CD14-positive monocyte (primary cell): ENCODE results near the gene RNF152. TPM values are rescaled to one million over a fixed set of nuclear protein-coding genes. Genes with fewer than 3 reads are reported as not detected.

Source experiments
- DNase-seq, 3 donors: peaks; one replicate each; pipeline ENCODE4 v3.0.0-alpha.2; 2011 to 2022
- H2AFZ ChIP-seq: 2 replicates; pipeline ENCODE4 v1.6.0; 2012; ENCODE audit warnings: mild to moderate bottlenecking, low read depth, low read length, inconsistent platforms; ENCODE audit not compliant: insufficient read depth, poor library complexity, severe bottlenecking
- H3K27ac ChIP-seq, 2 donors: 1 replicate in 1 of 2; 2 replicates in 1 of 2; pipeline ENCODE4 v1.5.1; 2012 to 2013; ENCODE audit warnings: low read length in 2 of 2, control low read depth in 1 of 2, inconsistent platforms in 1 of 2, low read depth in 1 of 2, mild to moderate bottlenecking in 1 of 2
- H3K27me3 ChIP-seq, 2 donors: one replicate each; pipeline versions ENCODE4 v1.6.0 to v1.6.1; 2011 to 2013; ENCODE audit warnings: low read length in 2 of 2; ENCODE audit not compliant: control insufficient read depth in 2 of 2, insufficient read depth in 2 of 2
- H3K36me3 ChIP-seq, 2 donors: replicated peaks in 1 of 2; 1 replicate in 1 of 2; 2 replicates in 1 of 2; pipeline versions ENCODE4 v1.5.1 to v1.6.1; 2012 to 2013; ENCODE audit warnings: low read length in 2 of 2, control low read depth in 1 of 2, inconsistent platforms in 1 of 2, mild to moderate bottlenecking in 1 of 2; ENCODE audit not compliant: insufficient read depth in 2 of 2, control insufficient read depth in 1 of 2
- H3K4me1 ChIP-seq, 2 donors: 1 replicate in 1 of 2; 2 replicates in 1 of 2; pipeline versions ENCODE4 v1.5.1 to v1.6.1; 2012 to 2013; ENCODE audit warnings: low read length in 2 of 2, control low read depth in 1 of 2, inconsistent platforms in 1 of 2, mild to moderate bottlenecking in 1 of 2, moderate library complexity in 1 of 2; ENCODE audit not compliant: insufficient read depth in 2 of 2, control insufficient read depth in 1 of 2
- H3K4me2 ChIP-seq: replicated peaks from 2 replicates; pipeline ENCODE3; 2012; ENCODE audit warnings: low read length, moderate library complexity, mild to moderate bottlenecking; ENCODE audit not compliant: poor library complexity, severe bottlenecking; ENCODE audit errors: extremely low read depth
- H3K4me3 ChIP-seq, 3 experiments: fragments of 200-600 bp in 1 of 3; sonication (generic) in 1 of 3; replicated peaks in 1 of 3; 1 replicate in 2 of 3; 2 replicates in 1 of 3; pipeline ENCODE4 v1.5.1; 2011 to 2013; ENCODE audit warnings: low read length in 3 of 3, mild to moderate bottlenecking in 3 of 3, control low read depth in 2 of 3, low read depth in 2 of 3, inconsistent platforms in 1 of 3, moderate library complexity in 1 of 3
- H3K79me2 ChIP-seq: 2 replicates; pipeline ENCODE4 v1.6.0; 2012; ENCODE audit warnings: mild to moderate bottlenecking, control low read depth, inconsistent platforms, low read length, moderate library complexity; ENCODE audit not compliant: insufficient read depth
- H3K9ac ChIP-seq: 2 replicates; pipeline ENCODE4 v1.6.0; 2017; ENCODE audit warnings: low read length, mild to moderate bottlenecking; ENCODE audit not compliant: insufficient read depth, poor library complexity, severe bottlenecking
- H3K9me3 ChIP-seq, 2 donors: replicated peaks in 1 of 2; 1 replicate in 1 of 2; 2 replicates in 1 of 2; pipeline versions ENCODE4 v1.5.1 to v1.6.1; 2012 to 2013; ENCODE audit warnings: low read length in 2 of 2, control low read depth in 1 of 2; ENCODE audit not compliant: control insufficient read depth in 1 of 2, insufficient read depth in 1 of 2
- H4K20me1 ChIP-seq: 2 replicates; pipeline ENCODE4 v1.6.0; 2012; ENCODE audit warnings: mild to moderate bottlenecking, low read length, control low read depth, moderate library complexity; ENCODE audit not compliant: insufficient read depth
- H3K27ac Mint-ChIP-seq, 7 donors: one replicate each; pipeline ENCODE4 v1.8.0; 2020; ENCODE audit warnings: mild to moderate bottlenecking in 7 of 7, mixed read lengths in 7 of 7, moderate library complexity in 6 of 7, inconsistent platforms in 2 of 7
- H3K27me3 Mint-ChIP-seq, 3 donors: one replicate each; pipeline ENCODE4 v1.8.0; 2021 to 2022; ENCODE audit warnings: low read depth in 3 of 3, mild to moderate bottlenecking in 3 of 3, mixed read lengths in 3 of 3, moderate library complexity in 3 of 3, inconsistent platforms in 1 of 3
- H3K36me3 Mint-ChIP-seq, 2 donors: one replicate each; pipeline ENCODE4 v1.8.0; 2020; ENCODE audit warnings: mixed read lengths in 2 of 2, inconsistent platforms in 1 of 2, mild to moderate bottlenecking in 1 of 2
- H3K4me1 Mint-ChIP-seq: one replicate; pipeline ENCODE4 v1.8.0; 2020; ENCODE audit warnings: mild to moderate bottlenecking, mixed read lengths
- H3K4me3 Mint-ChIP-seq, 2 donors: one replicate each; pipeline ENCODE4 v1.8.0; 2020; ENCODE audit warnings: mild to moderate bottlenecking in 2 of 2, mixed read lengths in 2 of 2, moderate library complexity in 1 of 2
- H3K9me3 Mint-ChIP-seq, 7 donors: one replicate each; pipeline ENCODE4 v1.8.0; 2020 to 2022; ENCODE audit warnings: mixed read lengths in 7 of 7, mild to moderate bottlenecking in 6 of 7, moderate library complexity in 6 of 7, inconsistent platforms in 2 of 7
- WGBS: methylation state at CpG from one replicate; pipeline ENCODE4 v1.1.5; 2013; ENCODE audit warnings: missing lambda C conversion rate; ENCODE audit not compliant: insufficient coverage; 5-methylcytosine and 5-hydroxymethylcytosine counted together
- intact Hi-C, 2 donors: fragments of 100-400 bp; cut with micrococcal nuclease; formaldehyde crosslinking; loops; one replicate each; pipeline versions ENCODE4 v1.15.0 to v1.15.1; 2023
- polyA plus RNA-seq, 3 donors: library from polyadenylated mRNA; depleted of rRNA in 1 of 3; unstranded in 2 of 3; stranded (reverse) in 1 of 3; fragments of 300-500 nt in 2 of 3; fragments of >200 nt in 1 of 3; fragmentation: Illumina TruSeq in 2 of 3; gene quantifications; 1 replicate in 2 of 3; 2 replicates in 1 of 3; pipeline ENCODE4 v1.2.3, GENCODE V29; 2012 to 2021
- TF ChIP-seq, protein P1 (sequence below): fragments of 200-600 bp; IDR thresholded peaks from one replicate; pipeline ENCODE4 v1.8.0; 2022; ENCODE audit warnings: antibody characterized with exemption, mild to moderate bottlenecking

Gene RNF152
- polyA plus RNA-seq, 3 donors, result 0.03 to 0.54 (median 0.45) TPM

- H3K27me3 Mint-ChIP-seq, result peaks cover 0 to 5% (median 2%) of the 10 kb centered on the region in 3 donors
- intact Hi-C loops, result no loop called here
- Histone ChIP-seq H4K20me1 (no peaks in the 10 kb centered on the region), H3K9me3 (peaks cover 9 to 13% of the 10 kb centered on the region in 2 donors), H3K27ac (no peak overlapping the region), H3K79me2 (no peaks in the 10 kb centered on the region), H3K27me3 (no peaks in the 10 kb centered on the region), H3K36me3 (no peaks in the 10 kb centered on the region), H3K4me1 (no peaks in the 10 kb centered on the region), H3K9ac (no peak overlapping the region), H2AFZ (no peak overlapping the region), H3K4me3 (no peak overlapping the region), H3K4me2 (no peak overlapping the region)
- no peaks in the 10 kb centered on the region for H3K4me1 Mint-ChIP-seq
- WGBS, result no CpG with 5 or more reads among the region's 4 CpGs
- H3K36me3 Mint-ChIP-seq, result no peaks in the 10 kb centered on the region
- peaks cover 6 to 29% (median 13%) of the 10 kb centered on the region in 7 donors for H3K9me3 Mint-ChIP-seq
- H3K27ac Mint-ChIP-seq, result no peak overlapping the region
- no peak for DNase-seq
- no peak overlapping the region for H3K4me3 Mint-ChIP-seq
- TF ChIP-seq, protein P1, sequence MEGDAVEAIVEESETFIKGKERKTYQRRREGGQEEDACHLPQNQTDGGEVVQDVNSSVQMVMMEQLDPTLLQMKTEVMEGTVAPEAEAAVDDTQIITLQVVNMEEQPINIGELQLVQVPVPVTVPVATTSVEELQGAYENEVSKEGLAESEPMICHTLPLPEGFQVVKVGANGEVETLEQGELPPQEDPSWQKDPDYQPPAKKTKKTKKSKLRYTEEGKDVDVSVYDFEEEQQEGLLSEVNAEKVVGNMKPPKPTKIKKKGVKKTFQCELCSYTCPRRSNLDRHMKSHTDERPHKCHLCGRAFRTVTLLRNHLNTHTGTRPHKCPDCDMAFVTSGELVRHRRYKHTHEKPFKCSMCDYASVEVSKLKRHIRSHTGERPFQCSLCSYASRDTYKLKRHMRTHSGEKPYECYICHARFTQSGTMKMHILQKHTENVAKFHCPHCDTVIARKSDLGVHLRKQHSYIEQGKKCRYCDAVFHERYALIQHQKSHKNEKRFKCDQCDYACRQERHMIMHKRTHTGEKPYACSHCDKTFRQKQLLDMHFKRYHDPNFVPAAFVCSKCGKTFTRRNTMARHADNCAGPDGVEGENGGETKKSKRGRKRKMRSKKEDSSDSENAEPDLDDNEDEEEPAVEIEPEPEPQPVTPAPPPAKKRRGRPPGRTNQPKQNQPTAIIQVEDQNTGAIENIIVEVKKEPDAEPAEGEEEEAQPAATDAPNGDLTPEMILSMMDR, result no peak
Observed at GRCh38 chr18:61926532-61926931, 33.7 kb upstream of the RNF152 start.

DNA sequence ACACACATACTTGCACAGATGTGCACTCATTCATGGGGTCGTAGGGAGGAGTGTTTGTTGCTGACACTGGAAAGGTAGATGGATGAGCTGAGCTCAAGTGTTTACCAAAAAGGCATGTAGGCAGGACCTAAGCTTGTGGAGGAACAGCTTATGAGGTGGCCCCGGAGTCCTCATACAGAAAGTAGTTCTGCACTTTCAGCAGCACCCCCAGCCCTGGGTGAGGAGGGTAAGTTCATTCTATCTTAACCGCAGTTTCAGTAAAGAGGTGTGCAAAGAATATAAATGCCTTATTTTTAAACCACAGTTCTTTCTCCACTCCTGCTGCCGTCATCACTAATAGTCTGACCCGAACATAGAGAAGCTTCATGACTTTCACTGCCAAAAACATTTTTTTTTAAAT is 31.7 kb upstream of the RNF152 start:
- Histone ChIP-seq H4K20me1 (no peaks in the 10 kb centered on the region), H3K4me1 (no peaks in the 10 kb centered on the region), H2AFZ (no peak overlapping the region), H3K9ac (no peak overlapping the region), H3K27me3 (no peaks in the 10 kb centered on the region), H3K4me3 (no peak overlapping the region), H3K27ac (no peak overlapping the region), H3K36me3 (no peaks in the 10 kb centered on the region), H3K79me2 (no peaks in the 10 kb centered on the region), H3K4me2 (no peak overlapping the region), H3K9me3 (peaks cover 9 to 13% of the 10 kb centered on the region in 2 donors)
- TF ChIP-seq, protein P1, result no peak
- intact Hi-C loops, result no loop called here
- H3K27me3 Mint-ChIP-seq, result peaks cover 0 to 2% (median 0%) of the 10 kb centered on the region in 3 donors
- peaks cover 5 to 20% (median 9%) of the 10 kb centered on the region in 7 donors for H3K9me3 Mint-ChIP-seq
- H3K27ac Mint-ChIP-seq, result no peak overlapping the region
- H3K4me3 Mint-ChIP-seq, result no peak overlapping the region
- 88% methylated on average over 1 of the region's 5 CpGs for WGBS
- no peaks in the 10 kb centered on the region for H3K36me3 Mint-ChIP-seq
- DNase-seq, result no peak
- no peaks in the 10 kb centered on the region for H3K4me1 Mint-ChIP-seq
